DOHH2 (cell line): Measurements from ENCODE around the gene SHD.

Source experiments
- EZH2phosphoT487 ChIP-seq: fragments of 200-600 bp; sonication (generic); IDR thresholded peaks from 2 replicates; pipeline ENCODE4 v1.6.1; 2017; ENCODE audit warnings: borderline replicate concordance, mild to moderate bottlenecking, antibody characterized with exemption, low read length, moderate library complexity, mixed read lengths
- TF ChIP-seq, protein P1 (sequence below): fragments of 200-600 bp; sonication (generic); IDR thresholded peaks from one replicate; pipeline ENCODE4 v1.5.1; 2014; ENCODE audit warnings: antibody characterized with exemption, mild to moderate bottlenecking, low read depth, low read length; ENCODE audit not compliant: poor library complexity, severe bottlenecking

DNA sequence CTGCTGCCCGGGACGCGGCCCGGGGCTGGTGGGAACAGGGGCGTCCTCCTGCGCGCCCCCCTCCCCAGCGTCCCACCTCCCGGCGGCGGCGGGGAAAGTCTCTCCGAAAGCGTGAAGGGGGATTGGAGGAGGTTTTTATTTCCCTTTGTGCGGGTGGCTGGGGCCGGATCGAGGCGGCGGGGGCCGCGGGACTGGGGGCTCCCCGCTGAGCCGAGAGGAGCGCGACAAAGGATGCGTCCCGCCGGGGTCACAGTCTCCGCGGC, 132 bp downstream of the SHD start:
- TF ChIP-seq, protein P1, sequence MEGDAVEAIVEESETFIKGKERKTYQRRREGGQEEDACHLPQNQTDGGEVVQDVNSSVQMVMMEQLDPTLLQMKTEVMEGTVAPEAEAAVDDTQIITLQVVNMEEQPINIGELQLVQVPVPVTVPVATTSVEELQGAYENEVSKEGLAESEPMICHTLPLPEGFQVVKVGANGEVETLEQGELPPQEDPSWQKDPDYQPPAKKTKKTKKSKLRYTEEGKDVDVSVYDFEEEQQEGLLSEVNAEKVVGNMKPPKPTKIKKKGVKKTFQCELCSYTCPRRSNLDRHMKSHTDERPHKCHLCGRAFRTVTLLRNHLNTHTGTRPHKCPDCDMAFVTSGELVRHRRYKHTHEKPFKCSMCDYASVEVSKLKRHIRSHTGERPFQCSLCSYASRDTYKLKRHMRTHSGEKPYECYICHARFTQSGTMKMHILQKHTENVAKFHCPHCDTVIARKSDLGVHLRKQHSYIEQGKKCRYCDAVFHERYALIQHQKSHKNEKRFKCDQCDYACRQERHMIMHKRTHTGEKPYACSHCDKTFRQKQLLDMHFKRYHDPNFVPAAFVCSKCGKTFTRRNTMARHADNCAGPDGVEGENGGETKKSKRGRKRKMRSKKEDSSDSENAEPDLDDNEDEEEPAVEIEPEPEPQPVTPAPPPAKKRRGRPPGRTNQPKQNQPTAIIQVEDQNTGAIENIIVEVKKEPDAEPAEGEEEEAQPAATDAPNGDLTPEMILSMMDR, result no peak
- TF ChIP-seq EZH2phosphoT487, result no peak
